ENCODE measurements around the gene UTP18. TPM values are rescaled to one million over a fixed set of nuclear protein-coding genes. Genes with fewer than 3 reads are reported as not detected.
"Not testable (repeated sequence)": the region's sequence is repeated elsewhere in the genome, so short reads cannot be mapped to it uniquely, and the experiment has no call there.

Gene UTP18
- total RNA-seq, 4 donors from 2014 or later, result 23.4 to 45.4 (median 36.2) TPM

GRCh38 chr17:51263006-51263405 lies 2.7 kb downstream of the UTP18 start:
- Histone ChIP-seq H3K4me1 (peaks cover 12 to 41% (median 28%) of the 10 kb centered on the region in 3 donors), H3K9me3 (no peaks in the 10 kb centered on the region), H3K4me3 (no peak overlapping the region), H3K36me3 (peaks cover 0 to 56% (median 0%) of the 10 kb centered on the region in 3 donors), H3K27ac (no peak overlapping the region), H3K27me3 (no peaks in the 10 kb centered on the region)
- no peak for DNase-seq
- intact Hi-C loops (cut with DNase I), result no loop called here
- WGBS, 2 donors, result 70 to 73% methylated on average over 3 of the region's 3 CpGs
- TF ChIP-seq CTCF (IDR thresholded peaks at IDR 0.05), result no peak
- no peak for TF ChIP-seq POLR2A (IDR thresholded peaks at IDR 0.05)

DNA sequence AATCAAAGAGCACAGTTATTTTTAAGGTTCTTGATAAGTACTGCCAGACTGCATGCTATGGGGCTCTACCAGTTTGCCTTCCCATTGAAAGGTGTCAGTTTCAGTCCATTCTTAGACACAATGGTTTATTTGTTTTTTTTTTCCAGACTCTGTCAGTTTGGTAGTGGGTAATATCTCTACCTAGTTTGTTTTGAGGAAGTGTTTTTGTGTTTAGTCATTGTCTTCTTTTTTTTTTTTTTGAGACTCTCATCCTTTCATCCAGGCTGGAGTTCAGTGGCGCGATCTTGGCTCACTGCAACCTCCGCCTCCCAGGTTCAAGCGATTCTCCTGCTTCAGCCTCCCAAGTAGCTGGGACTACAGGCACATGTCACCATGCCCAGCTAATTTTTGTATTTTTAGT lies 4.1 kb downstream of the UTP18 start:
- H3K9me3 ChIP-seq; DNase-seq; H3K27me3 ChIP-seq; intact Hi-C loops (cut with DNase I); H3K27ac ChIP-seq; H3K4me3 ChIP-seq: not testable (repeated sequence)
- H3K36me3 ChIP-seq, result peaks cover 0 to 71% (median 8%) of the 10 kb centered on the region in 3 donors
- WGBS, 2 donors, result 78 to 92% methylated on average over 4 of the region's 4 CpGs
- H3K4me1 ChIP-seq, result peaks cover 7 to 26% (median 16%) of the 10 kb centered on the region in 3 donors

DNA sequence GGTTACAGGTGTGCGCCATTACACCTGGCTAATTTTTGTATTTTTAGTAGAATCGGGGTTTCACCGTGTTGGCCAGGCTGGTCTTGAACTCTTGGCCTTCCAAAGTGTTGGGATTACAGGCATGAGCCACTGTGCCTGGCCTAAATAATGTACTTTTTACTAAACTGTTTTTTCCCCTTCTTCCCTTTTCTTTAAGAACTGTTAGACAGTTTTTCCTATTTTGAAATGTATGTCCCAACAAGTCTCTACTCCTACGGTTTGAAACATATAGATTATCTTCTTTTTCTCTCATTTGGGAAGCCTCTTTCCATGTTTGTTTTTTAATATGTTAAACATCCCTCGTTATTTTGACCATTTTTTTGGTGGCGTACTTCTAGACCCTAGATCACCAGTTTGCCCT lies 9.6 kb downstream of the UTP18 start:
- intact Hi-C loops (cut with DNase I), result no loop called here

DNA sequence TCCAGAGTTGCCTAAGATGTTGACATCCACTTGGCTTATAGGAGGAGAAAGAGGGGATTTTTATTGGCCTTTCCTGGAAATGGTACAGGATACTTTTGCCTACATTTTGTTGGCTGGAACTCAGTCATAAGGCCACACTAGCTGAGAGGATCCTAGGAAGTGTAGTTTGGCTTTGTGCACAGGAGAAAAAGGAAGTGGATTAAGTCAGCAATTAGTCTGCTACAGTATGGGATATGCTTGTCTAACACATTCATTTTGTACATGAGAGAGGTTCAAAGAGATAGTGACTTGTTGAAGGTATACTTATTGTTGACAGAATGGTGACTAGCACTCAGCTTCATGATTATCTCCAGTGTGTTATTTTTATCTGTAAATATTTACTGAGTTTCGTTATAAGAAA lies 10.3 kb downstream of the UTP18 start:
- H3K36me3 ChIP-seq, result peaks cover 0 to 98% (median 8%) of the 10 kb centered on the region in 3 donors

More for the DNA sequence above, 9.6 kb downstream of the UTP18 start:
- Histone ChIP-seq H3K27ac (no peak overlapping the region), H3K36me3 (peaks cover 0 to 98% (median 8%) of the 10 kb centered on the region in 3 donors), H3K27me3 (no peaks in the 10 kb centered on the region), H3K4me1 (peaks cover 0 to 5% (median 0%) of the 10 kb centered on the region in 3 donors), H3K9me3 (no peaks in the 10 kb centered on the region), H3K4me3 (no peak overlapping the region)
- DNase-seq, result no peak
- 91 to 95% methylated on average over 6 of the region's 6 CpGs for WGBS, 2 donors
- TF ChIP-seq CTCF (IDR thresholded peaks at IDR 0.05), result no peak
- TF ChIP-seq POLR2A (IDR thresholded peaks at IDR 0.05), result no peak

DNA sequence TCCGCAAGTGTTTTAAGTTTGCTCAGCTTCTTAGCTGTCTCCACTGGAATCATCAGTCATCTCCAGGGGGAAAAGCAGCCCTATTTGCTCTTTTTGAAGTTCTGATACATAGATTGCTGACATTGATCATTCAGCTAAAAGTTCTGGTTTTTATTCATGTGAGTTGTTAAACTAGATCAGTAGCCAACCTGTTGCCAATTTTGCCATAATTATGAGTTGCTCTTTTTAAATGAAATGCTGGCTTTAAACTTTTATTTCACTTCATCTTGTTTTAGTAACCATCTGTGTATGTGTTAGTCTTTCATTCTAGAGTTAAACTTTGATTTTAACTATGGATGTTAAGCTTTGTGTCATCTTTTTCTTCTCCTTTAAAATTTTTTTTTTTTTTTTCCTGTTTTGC lies 12.5 kb downstream of the UTP18 start:
- DNase-seq, result no peak
- peaks cover 8 to 98% (median 15%) of the 10 kb centered on the region in 3 donors for H3K36me3 ChIP-seq
- no peak overlapping the region for H3K27ac ChIP-seq
- WGBS, 2 donors, result 100% methylated on average over 1 of the region's 1 CpG
- peaks cover 0 to 5% (median 0%) of the 10 kb centered on the region in 3 donors for H3K4me1 ChIP-seq
- H3K27me3 ChIP-seq, result no peaks in the 10 kb centered on the region
- H3K9me3 ChIP-seq, result no peaks in the 10 kb centered on the region
- TF ChIP-seq CTCF (IDR thresholded peaks at IDR 0.05), result no peak
- no peak for TF ChIP-seq POLR2A (IDR thresholded peaks at IDR 0.05)
- intact Hi-C loops (cut with DNase I), result no loop called here
- H3K4me3 ChIP-seq, result no peak overlapping the region

More for the DNA sequence above, 10.3 kb downstream of the UTP18 start:
- WGBS, 2 donors, result 55 to 72% methylated on average over 1 of the region's 1 CpG
- no peaks in the 10 kb centered on the region for H3K27me3 ChIP-seq
- H3K4me1 ChIP-seq, result peaks cover 0 to 5% (median 0%) of the 10 kb centered on the region in 3 donors
- DNase-seq, result no peak
- no peak overlapping the region for H3K4me3 ChIP-seq
- H3K9me3 ChIP-seq, result no peaks in the 10 kb centered on the region
- TF ChIP-seq POLR2A (IDR thresholded peaks at IDR 0.05) (no peak), CTCF (IDR thresholded peaks at IDR 0.05) (no peak)
- intact Hi-C loops (cut with DNase I), result no loop called here
- H3K27ac ChIP-seq, result no peak overlapping the region

DNA sequence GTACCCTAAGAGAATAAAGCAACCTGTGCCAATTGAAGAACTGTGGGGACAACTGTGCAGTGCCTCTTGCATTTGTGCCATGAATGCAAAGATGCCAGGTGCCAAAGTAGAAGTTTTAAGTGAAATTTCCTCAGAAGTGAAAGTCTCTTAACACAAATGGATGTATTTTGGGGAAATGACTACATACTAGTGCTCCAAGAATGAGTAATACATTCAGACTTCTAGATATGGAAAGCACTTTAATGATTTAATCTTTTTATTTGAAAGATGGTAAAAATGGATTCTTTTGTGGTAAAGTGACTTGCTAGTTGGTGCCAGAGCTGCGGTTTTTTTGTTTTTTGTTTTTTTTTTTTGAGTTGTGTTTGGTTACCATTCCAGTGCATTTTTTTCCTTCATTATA lies 15.0 kb downstream of the UTP18 start:
- Histone ChIP-seq H3K27ac (no peak overlapping the region), H3K9me3 (no peaks in the 10 kb centered on the region), H3K4me1 (peaks cover 0 to 5% (median 0%) of the 10 kb centered on the region in 3 donors), H3K4me3 (no peak overlapping the region), H3K36me3 (peaks cover 8 to 98% (median 13%) of the 10 kb centered on the region in 3 donors), H3K27me3 (no peaks in the 10 kb centered on the region)
- TF ChIP-seq POLR2A (IDR thresholded peaks at IDR 0.05), result no peak
- TF ChIP-seq CTCF (IDR thresholded peaks at IDR 0.05), result no peak
- intact Hi-C loops (cut with DNase I), result no loop called here
- 89 to 91% methylated on average over 1 of the region's 1 CpG for WGBS, 2 donors
- no peak for DNase-seq

Data from esophagus squamous epithelium (tissue), 5 donors.